HAP-1 (cell line): Measurements from ENCODE around the gene CCDC127.
"Not testable (repeated sequence)": the region's sequence is repeated elsewhere in the genome, so short reads cannot be mapped to it uniquely, and the experiment has no call there.

Experiments
- DNase-seq, 2 experiments: peaks; one replicate each; pipeline ENCODE4 v3.0.0-alpha.2; 2016 to 2020; ENCODE audit warnings: low spot score in 2 of 2
- H3K27me3 ChIP-seq: fragments of 250-450 bp; sonication (Bioruptor Pico); 2 replicates; pipeline ENCODE4 v1.5.1; 2020; ENCODE audit warnings: low read depth, mild to moderate bottlenecking, moderate library complexity
- H3K36me3 ChIP-seq: fragments of 250-450 bp; sonication (Bioruptor Pico); replicated peaks from 2 replicates; pipeline ENCODE4 v1.5.1; 2020; ENCODE audit warnings: mild to moderate bottlenecking
- H3K4me1 ChIP-seq: fragments of 250-450 bp; sonication (Bioruptor Pico); 2 replicates; pipeline ENCODE4 v1.5.1; 2020; ENCODE audit warnings: mild to moderate bottlenecking
- H3K4me3 ChIP-seq: fragments of 250-450 bp; sonication (Bioruptor Pico); 2 replicates; pipeline ENCODE4 v1.5.1; 2020; ENCODE audit warnings: mild to moderate bottlenecking, moderate library complexity
- H3K9me3 ChIP-seq: fragments of 250-450 bp; sonication (Bioruptor Pico); 2 replicates; pipeline ENCODE4 v1.5.1; 2020; ENCODE audit warnings: mild to moderate bottlenecking, moderate library complexity
- in situ Hi-C: fragments of 300-500 bp; cut with MboI; formaldehyde crosslinking; loops from 3 replicates; pipeline ENCODE4 v1.14.3; 2020; ENCODE audit warnings: low sequenced_read_pairs, inconsistent platforms, mixed read lengths

The CCDC127 gene

GRCh38 chr5:250396-250795, 32.4 kb upstream of the CCDC127 start:
- H3K27me3 ChIP-seq, H3K4me3 ChIP-seq, in situ Hi-C loops, H3K4me1 ChIP-seq, H3K9me3 ChIP-seq, DNase-seq: not testable (repeated sequence)
- peaks cover 27% of the 10 kb centered on the region for H3K36me3 ChIP-seq

- peaks cover 38% of the 10 kb centered on the region for H3K36me3 ChIP-seq
These were observed 27.8 kb upstream of the CCDC127 start for GRCh38 chr5:245717-246116.

GRCh38 chr5:243683-244367, 25.9 kb upstream of the CCDC127 start:
- H3K4me3 ChIP-seq, DNase-seq, in situ Hi-C loops, H3K27me3 ChIP-seq, H3K9me3 ChIP-seq, H3K4me1 ChIP-seq: not testable (repeated sequence)
- H3K36me3 ChIP-seq = peaks cover 51% of the 10 kb centered on the region

More at GRCh38 chr5:245717-246116, 27.8 kb upstream of the CCDC127 start:
- H3K4me1 ChIP-seq, DNase-seq, H3K27me3 ChIP-seq, in situ Hi-C loops, H3K9me3 ChIP-seq, H3K4me3 ChIP-seq: not testable (repeated sequence)

GRCh38 chr5:241045-241669, 23.2 kb upstream of the CCDC127 start:
- H3K4me1 ChIP-seq, DNase-seq, in situ Hi-C loops, H3K4me3 ChIP-seq, H3K9me3 ChIP-seq, H3K27me3 ChIP-seq: not testable (repeated sequence)
- peaks cover 46% of the 10 kb centered on the region for H3K36me3 ChIP-seq

DNA sequence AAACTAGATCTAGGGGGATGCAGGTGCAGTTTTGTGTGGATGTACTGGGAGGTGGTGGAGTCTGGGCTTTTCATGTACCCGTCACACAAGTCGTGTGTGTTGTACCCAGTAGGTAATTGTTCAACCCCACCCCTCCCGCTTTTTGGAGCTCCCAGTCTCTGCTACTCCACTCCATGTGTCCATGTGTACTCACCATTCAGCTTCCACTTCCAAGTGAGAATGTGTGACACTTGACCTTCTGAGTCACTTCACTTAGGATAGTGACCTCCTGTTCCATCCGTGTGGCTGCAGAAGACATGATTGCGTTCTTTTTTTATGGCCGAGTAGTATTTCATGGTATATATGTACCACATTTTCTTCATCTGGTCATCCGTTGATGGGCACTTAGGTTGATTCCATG, 22.6 kb upstream of the CCDC127 start:
- H3K4me3 ChIP-seq, H3K9me3 ChIP-seq: not testable (repeated sequence)

DNA sequence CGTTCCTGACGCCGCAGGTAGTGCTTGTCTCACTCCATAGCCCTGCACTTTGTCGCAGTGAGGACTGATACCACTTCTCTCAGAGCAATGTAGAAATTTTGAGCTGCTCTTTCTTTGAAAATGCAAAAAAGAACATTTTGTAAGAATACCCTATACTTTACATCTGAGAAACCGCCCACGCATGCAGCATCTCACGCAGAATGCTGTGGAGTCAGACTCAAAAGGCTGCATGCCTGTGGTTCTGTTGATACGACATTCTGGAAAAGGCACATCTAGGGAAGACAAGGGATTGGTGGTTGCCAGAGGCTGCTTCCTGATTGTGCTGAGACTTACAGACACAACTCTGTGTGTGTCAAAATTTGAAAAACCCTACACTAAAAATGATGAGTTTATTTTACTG, 20.0 kb upstream of the CCDC127 start:
- H3K9me3 ChIP-seq, H3K4me3 ChIP-seq, in situ Hi-C loops, DNase-seq, H3K27me3 ChIP-seq, H3K4me1 ChIP-seq: not testable (repeated sequence)
- peaks cover 67% of the 10 kb centered on the region for H3K36me3 ChIP-seq

More for the DNA sequence above, 22.6 kb upstream of the CCDC127 start:
- DNase-seq, in situ Hi-C loops, H3K27me3 ChIP-seq, H3K4me1 ChIP-seq: not testable (repeated sequence)
- H3K36me3 ChIP-seq = peaks cover 48% of the 10 kb centered on the region

DNA sequence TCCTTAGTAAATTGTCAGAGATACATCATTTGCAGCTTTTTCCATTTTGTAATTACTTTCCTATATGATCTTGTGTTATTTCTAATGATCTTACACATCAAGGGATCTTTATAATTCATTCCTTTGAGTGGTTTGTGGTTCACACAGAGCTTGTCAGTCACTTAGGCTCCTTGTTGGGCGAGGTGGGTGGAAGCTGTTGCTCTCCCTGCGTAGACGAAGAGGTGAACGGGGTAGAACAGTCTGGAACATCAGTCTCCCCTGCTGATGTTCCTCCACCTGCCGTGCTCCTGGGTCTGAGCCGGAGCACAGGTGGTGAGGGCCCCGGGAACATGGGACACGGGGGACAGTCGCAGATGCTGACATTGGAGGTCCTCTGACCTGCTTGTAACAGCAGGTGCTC, 17.6 kb upstream of the CCDC127 start:
- H3K4me3 ChIP-seq, H3K9me3 ChIP-seq, DNase-seq, in situ Hi-C loops, H3K4me1 ChIP-seq, H3K27me3 ChIP-seq: not testable (repeated sequence)
- peaks cover 51% of the 10 kb centered on the region for H3K36me3 ChIP-seq

DNA sequence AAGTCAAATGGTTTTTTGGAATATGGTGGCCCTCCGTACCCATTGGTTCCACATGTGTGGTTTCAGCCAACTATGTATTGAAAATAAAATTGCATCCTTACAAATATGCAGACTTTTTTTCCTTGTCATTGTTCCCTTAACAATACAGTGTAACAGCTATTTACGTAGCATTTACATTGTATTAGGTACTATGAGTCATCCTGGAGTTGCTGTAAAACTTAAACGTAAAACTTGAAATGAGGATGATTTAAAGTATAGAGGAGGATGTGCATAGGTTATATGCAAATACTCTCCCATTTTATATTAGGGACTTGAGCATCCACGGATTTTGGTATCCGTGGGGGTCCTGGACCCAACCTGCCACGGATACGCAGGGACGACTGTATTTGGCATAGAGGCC, 16.5 kb upstream of the CCDC127 start:
- no peaks in the 10 kb centered on the region for H3K4me1 ChIP-seq
- H3K4me3 ChIP-seq = no peak overlapping the region
- H3K27me3 ChIP-seq = no peaks in the 10 kb centered on the region
- H3K36me3 ChIP-seq = peaks cover 49% of the 10 kb centered on the region
- DNase-seq = no peak
- in situ Hi-C loops = no loop called here
- no peaks in the 10 kb centered on the region for H3K9me3 ChIP-seq

DNA sequence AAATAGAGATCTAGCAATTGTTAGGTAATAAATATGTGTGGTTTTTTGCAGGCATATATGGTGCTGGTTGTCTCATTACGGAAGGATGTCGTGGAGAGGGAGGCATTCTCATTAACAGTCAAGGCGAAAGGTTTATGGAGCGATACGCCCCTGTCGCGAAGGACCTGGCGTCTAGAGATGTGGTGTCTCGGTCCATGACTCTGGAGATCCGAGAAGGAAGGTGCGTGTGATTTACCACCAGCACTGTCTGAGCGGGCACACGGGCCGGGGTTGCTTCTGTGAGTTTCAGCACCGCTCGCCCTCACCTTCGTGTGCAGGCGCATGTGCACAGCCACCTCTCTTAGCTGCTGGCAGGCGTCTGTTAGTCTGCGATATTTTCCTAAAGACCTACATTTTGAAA, 15.5 kb upstream of the CCDC127 start:
- H3K4me3 ChIP-seq, DNase-seq, H3K4me1 ChIP-seq, H3K27me3 ChIP-seq, H3K9me3 ChIP-seq, in situ Hi-C loops: not testable (repeated sequence)
- H3K36me3 ChIP-seq = peaks cover 50% of the 10 kb centered on the region

- Histone ChIP-seq H3K4me1 (no peaks in the 10 kb centered on the region), H3K4me3 (no peak overlapping the region), H3K27me3 (no peaks in the 10 kb centered on the region), H3K9me3 (no peaks in the 10 kb centered on the region), H3K36me3 (peaks cover 59% of the 10 kb centered on the region)
- in situ Hi-C loops = no loop called here
- no peak for DNase-seq
These were observed 13.7 kb upstream of the CCDC127 start for GRCh38 chr5:231661-232060.

DNA sequence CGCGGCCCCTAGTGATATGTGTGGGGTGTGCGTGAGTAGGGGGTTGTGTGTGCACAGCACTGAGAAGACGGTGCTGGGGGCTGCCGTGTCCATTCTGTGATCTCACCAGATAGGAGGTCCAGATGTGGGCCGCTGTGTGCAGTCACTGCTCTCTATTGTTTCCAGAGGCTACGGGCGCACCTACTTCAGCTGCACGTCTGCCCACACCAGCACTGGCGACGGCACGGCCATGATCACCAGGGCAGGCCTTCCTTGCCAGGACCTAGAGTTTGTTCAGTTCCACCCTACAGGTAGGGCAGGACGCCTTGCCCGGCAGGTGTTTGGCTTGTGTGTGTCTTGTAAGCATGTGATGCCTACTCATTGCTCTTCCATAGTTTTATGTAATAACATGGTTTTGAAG, 12.8 kb upstream of the CCDC127 start:
- in situ Hi-C loops = no loop called here
- no peaks in the 10 kb centered on the region for H3K27me3 ChIP-seq
- H3K4me1 ChIP-seq = no peaks in the 10 kb centered on the region
- H3K4me3 ChIP-seq = no peak overlapping the region
- no peaks in the 10 kb centered on the region for H3K9me3 ChIP-seq
- peaks cover 65% of the 10 kb centered on the region for H3K36me3 ChIP-seq
- no peak for DNase-seq

- in situ Hi-C loops = no loop called here
These were observed 10.9 kb upstream of the CCDC127 start for GRCh38 chr5:228886-229285.

GRCh38 chr5:227375-227774, 9.4 kb upstream of the CCDC127 start:
- DNase-seq, in situ Hi-C loops, H3K27me3 ChIP-seq, H3K4me3 ChIP-seq, H3K4me1 ChIP-seq, H3K9me3 ChIP-seq: not testable (repeated sequence)
- peaks cover 61% of the 10 kb centered on the region for H3K36me3 ChIP-seq

More at GRCh38 chr5:228886-229285, 10.9 kb upstream of the CCDC127 start:
- no peak for DNase-seq
- H3K4me1 ChIP-seq = no peaks in the 10 kb centered on the region
- H3K27me3 ChIP-seq = no peaks in the 10 kb centered on the region
- H3K9me3 ChIP-seq = no peaks in the 10 kb centered on the region
- peaks cover 67% of the 10 kb centered on the region for H3K36me3 ChIP-seq
- H3K4me3 ChIP-seq = no peak overlapping the region

DNA sequence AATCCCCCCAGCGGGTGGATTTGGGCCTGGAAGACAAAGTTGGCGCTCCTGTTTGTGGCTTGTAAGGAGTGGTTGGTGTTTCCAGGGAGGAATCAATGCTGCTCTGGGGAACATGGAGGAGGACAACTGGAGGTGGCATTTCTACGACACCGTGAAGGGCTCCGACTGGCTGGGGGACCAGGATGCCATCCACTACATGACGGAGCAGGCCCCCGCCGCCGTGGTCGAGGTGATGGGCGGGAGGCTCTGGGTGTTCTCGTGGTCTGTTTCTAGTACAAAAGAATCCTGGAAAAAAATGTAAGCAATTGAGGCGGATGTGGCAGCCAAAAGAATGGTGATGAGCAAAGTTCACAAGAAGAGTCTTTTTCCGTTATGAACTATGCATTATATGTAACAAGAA, 7.4 kb upstream of the CCDC127 start:
- Histone ChIP-seq H3K27me3 (no peaks in the 10 kb centered on the region), H3K9me3 (no peaks in the 10 kb centered on the region), H3K4me3 (no peak overlapping the region), H3K4me1 (peaks cover 10% of the 10 kb centered on the region), H3K36me3 (peaks cover 57% of the 10 kb centered on the region)
- no peak for DNase-seq
- in situ Hi-C loops = no loop called here
